HK-2 (cell line): ENCODE data around the gene SPART.
A peak's percentile ranks its signal among the peaks of the same experiment; 100 is the strongest.

Source experiments
- DNase-seq: peaks from one replicate; pipeline ENCODE4 v3.0.0-alpha.2; 2018; ENCODE audit not compliant: unreplicated experiment

SPART gene

GRCh38 chr13:36346222-36347083, at the start of gene SPART:
TSS of gene SPART (minus strand) at chr13:36346394. CDS start at chr13:36335830, 10,564 bp downstream.
- DNase-seq, result peak; percentile 88

- DNase-seq, result no peak
Measured at GRCh38 chr13:36395280-36395679, 49.1 kb upstream of the SPART start.

GRCh38 chr13:36385489-36385888, 39.3 kb upstream of the SPART start:
- DNase-seq, result no peak

GRCh38 chr13:36382030-36382429, 35.8 kb upstream of the SPART start:
- DNase-seq, result no peak

- DNase-seq, result no peak
Measured at GRCh38 chr13:36377826-36378468, 31.8 kb upstream of the SPART start.

- no peak for DNase-seq
Measured at GRCh38 chr13:36374063-36374462, 27.9 kb upstream of the SPART start.

GRCh38 chr13:36371185-36371584, 25.0 kb upstream of the SPART start:
- DNase-seq, result no peak

GRCh38 chr13:36370108-36370429, 23.9 kb upstream of the SPART start:
- no peak for DNase-seq

GRCh38 chr13:36369268-36370107, 23.3 kb upstream of the SPART start:
- no peak for DNase-seq

GRCh38 chr13:36366031-36366430, 19.8 kb upstream of the SPART start:
- DNase-seq, result no peak

- no peak for DNase-seq
Measured at GRCh38 chr13:36363366-36363863, 17.2 kb upstream of the SPART start.

- DNase-seq, result no peak
Measured at GRCh38 chr13:36362914-36363313, 16.7 kb upstream of the SPART start.

GRCh38 chr13:36362251-36362650, 16.1 kb upstream of the SPART start:
- DNase-seq, result no peak

GRCh38 chr13:36360903-36361302, 14.7 kb upstream of the SPART start:
- DNase-seq, result no peak

GRCh38 chr13:36359301-36359950, 13.2 kb upstream of the SPART start:
- DNase-seq, result no peak

- DNase-seq, result no peak
Measured at GRCh38 chr13:36358175-36358718, 12.1 kb upstream of the SPART start.

GRCh38 chr13:36357692-36358091, 11.5 kb upstream of the SPART start:
- no peak for DNase-seq

- DNase-seq, result no peak
Measured at GRCh38 chr13:36357231-36357630, 11.0 kb upstream of the SPART start.

GRCh38 chr13:36356058-36356457, 9.9 kb upstream of the SPART start:
- no peak for DNase-seq

GRCh38 chr13:36355632-36356031, 9.4 kb upstream of the SPART start:
- DNase-seq, result no peak

GRCh38 chr13:36354842-36355623, 8.8 kb upstream of the SPART start:
- DNase-seq, result no peak
